Fibroblast of lung (primary cell): ENCODE measurements around the gene GALNT12. TPM values are rescaled to one million over a fixed set of nuclear protein-coding genes. Genes with fewer than 3 reads are reported as not detected.

Source experiments
- DNase-seq, 2 donors: peaks; one replicate each; pipeline versions ENCODE4 v3.0.0 to v3.0.0-alpha.2; 2010; ENCODE audit warnings: low read depth in 2 of 2
- H2AFZ ChIP-seq: 2 replicates; pipeline ENCODE4 v1.5.1; 2012; ENCODE audit warnings: low read length, control low read depth, inconsistent platforms
- H3K27ac ChIP-seq: 2 replicates; pipeline ENCODE4 v1.5.1; 2011; ENCODE audit warnings: low read length, control low read depth; ENCODE audit not compliant: insufficient read depth
- H3K27me3 ChIP-seq: 2 replicates; pipeline ENCODE4 v1.5.1; 2011; ENCODE audit warnings: mild to moderate bottlenecking, low read length; ENCODE audit not compliant: control insufficient read depth, insufficient read depth
- H3K36me3 ChIP-seq: 2 replicates; pipeline ENCODE4 v1.5.1; 2011; ENCODE audit warnings: low read length; ENCODE audit not compliant: control insufficient read depth, insufficient read depth
- H3K4me1 ChIP-seq: 2 replicates; pipeline ENCODE4 v1.5.1; 2011; ENCODE audit warnings: low read length; ENCODE audit not compliant: control insufficient read depth, insufficient read depth; ENCODE audit errors: extremely low read depth
- H3K4me2 ChIP-seq: 2 replicates; pipeline ENCODE4 v1.5.1; 2011; ENCODE audit warnings: low read length, control low read depth; ENCODE audit not compliant: insufficient read depth; ENCODE audit errors: extremely low read depth
- H3K4me3 ChIP-seq, 4 experiments: fragments of 200-600 bp in 1 of 4; sonication (generic) in 1 of 4; replicated peaks in 1 of 4; 2 replicates each; pipeline ENCODE4 v1.5.1; 2011 to 2016; ENCODE audit warnings: low read length in 4 of 4, low read depth in 3 of 4, mild to moderate bottlenecking in 3 of 4, control low read depth in 2 of 4, inconsistent platforms in 1 of 4, mixed read lengths in 1 of 4; ENCODE audit not compliant: insufficient read depth in 1 of 4; ENCODE audit errors: control extremely low read depth in 1 of 4
- H3K79me2 ChIP-seq: 2 replicates; pipeline ENCODE4 v1.5.1; 2012; ENCODE audit warnings: mild to moderate bottlenecking, low read length, inconsistent platforms; ENCODE audit not compliant: control insufficient read depth, insufficient read depth
- H3K9ac ChIP-seq: 2 replicates; pipeline ENCODE4 v1.5.1; 2011; ENCODE audit warnings: mild to moderate bottlenecking, low read length, control low read depth; ENCODE audit not compliant: insufficient read depth
- H3K9me3 ChIP-seq: 2 replicates; pipeline ENCODE4 v1.5.1; 2012; ENCODE audit warnings: low read depth, low read length; ENCODE audit not compliant: control insufficient read depth, insufficient read depth
- H4K20me1 ChIP-seq: 2 replicates; pipeline ENCODE4 v1.5.1; 2011; ENCODE audit warnings: low read length; ENCODE audit not compliant: control insufficient read depth, insufficient read depth; ENCODE audit errors: extremely low read depth
- EZH2 ChIP-seq: IDR thresholded peaks from 2 replicates; pipeline ENCODE4 v1.5.1; 2012; ENCODE audit warnings: low read length, control low read depth, mild to moderate bottlenecking; ENCODE audit errors: missing control alignments
- polyA plus RNA-seq, 2 donors: library from polyadenylated mRNA; depleted of rRNA in 1 of 2; stranded (reverse) in 1 of 2; unstranded in 1 of 2; fragments of >200 nt; gene quantifications; 2 replicates each; pipeline ENCODE4 v1.2.1, GENCODE V29; 2011 to 2012; ENCODE audit warnings: missing spikeins in 1 of 2
- total RNA-seq: library from RNA; depleted of rRNA; stranded (reverse); fragments of >200 nt; gene quantifications from 2 replicates; pipeline ENCODE4 v1.2.1, GENCODE V29; 2014
- TF ChIP-seq, protein P1 (sequence below), 2 donors: IDR thresholded peaks in 1 of 2; conservative IDR thresholded peaks in 1 of 2; 1 replicate in 1 of 2; 2 replicates in 1 of 2; pipeline ENCODE4 v1.5.1; 2011 to 2012; ENCODE audit warnings: low read length in 2 of 2, control low read depth in 1 of 2, inconsistent platforms in 1 of 2, low read depth in 1 of 2, mild to moderate bottlenecking in 1 of 2

Gene GALNT12
- total and polyA plus RNA-seq, 2 donors (not counting 1 experiment from before 2014, with no cell fraction given) = 9.4 to 18.2 TPM

DNA sequence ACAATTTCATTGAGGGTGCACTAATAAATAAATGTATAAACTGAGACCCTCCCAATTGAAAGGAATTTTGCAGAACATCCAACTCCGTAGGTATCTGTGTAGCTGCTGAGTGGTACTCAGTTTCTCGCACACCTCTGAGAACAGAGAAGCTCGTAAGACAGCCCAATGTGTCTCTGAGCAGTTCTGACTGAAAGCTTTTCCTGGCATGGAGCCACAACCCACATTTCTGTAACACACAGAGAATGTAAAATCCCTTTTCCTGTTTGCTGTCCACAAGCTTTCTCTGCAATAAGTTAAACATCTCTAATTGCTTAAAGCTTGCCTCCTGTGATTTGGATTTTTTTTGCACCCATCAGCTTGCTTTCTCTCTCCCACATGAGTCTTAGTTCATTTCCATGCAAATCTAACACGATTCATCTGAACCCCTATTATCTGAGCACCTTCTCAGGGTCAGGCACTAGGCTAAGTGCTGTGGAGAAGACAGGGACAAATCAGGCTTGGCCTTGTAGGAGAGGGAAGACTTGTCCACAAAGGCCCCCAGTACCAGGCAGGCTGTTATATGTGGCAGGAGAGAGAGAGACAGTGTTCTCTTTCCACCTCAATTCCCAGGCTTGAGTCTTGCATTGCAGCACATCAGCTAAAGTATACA is 92.1 kb downstream of the GALNT12 start:
- H3K4me3 ChIP-seq = no peak overlapping the region
- H3K79me2 ChIP-seq = no peaks in the 10 kb centered on the region
- no peaks in the 10 kb centered on the region for H3K36me3 ChIP-seq
- H3K27me3 ChIP-seq = no peaks in the 10 kb centered on the region
- DNase-seq = peak; percentile 75 to 86
- H3K4me2 ChIP-seq = peak overlapping the region; percentile 28
- H3K9me3 ChIP-seq = no peaks in the 10 kb centered on the region
- H3K9ac ChIP-seq = no peak overlapping the region
- no peak for TF ChIP-seq EZH2
- TF ChIP-seq, protein P1, sequence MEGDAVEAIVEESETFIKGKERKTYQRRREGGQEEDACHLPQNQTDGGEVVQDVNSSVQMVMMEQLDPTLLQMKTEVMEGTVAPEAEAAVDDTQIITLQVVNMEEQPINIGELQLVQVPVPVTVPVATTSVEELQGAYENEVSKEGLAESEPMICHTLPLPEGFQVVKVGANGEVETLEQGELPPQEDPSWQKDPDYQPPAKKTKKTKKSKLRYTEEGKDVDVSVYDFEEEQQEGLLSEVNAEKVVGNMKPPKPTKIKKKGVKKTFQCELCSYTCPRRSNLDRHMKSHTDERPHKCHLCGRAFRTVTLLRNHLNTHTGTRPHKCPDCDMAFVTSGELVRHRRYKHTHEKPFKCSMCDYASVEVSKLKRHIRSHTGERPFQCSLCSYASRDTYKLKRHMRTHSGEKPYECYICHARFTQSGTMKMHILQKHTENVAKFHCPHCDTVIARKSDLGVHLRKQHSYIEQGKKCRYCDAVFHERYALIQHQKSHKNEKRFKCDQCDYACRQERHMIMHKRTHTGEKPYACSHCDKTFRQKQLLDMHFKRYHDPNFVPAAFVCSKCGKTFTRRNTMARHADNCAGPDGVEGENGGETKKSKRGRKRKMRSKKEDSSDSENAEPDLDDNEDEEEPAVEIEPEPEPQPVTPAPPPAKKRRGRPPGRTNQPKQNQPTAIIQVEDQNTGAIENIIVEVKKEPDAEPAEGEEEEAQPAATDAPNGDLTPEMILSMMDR (conservative IDR thresholded peaks at IDR 0.05 in 1 of 2, IDR thresholded peaks at IDR 0.05 in 1 of 2; ENCODE audit: low read depth in 1 of 2, low read length in 2 of 2) = no peak
- H3K27ac ChIP-seq = no peak overlapping the region
- no peak overlapping the region for H2AFZ ChIP-seq
- peaks cover 7% of the 10 kb centered on the region for H3K4me1 ChIP-seq
- H4K20me1 ChIP-seq = no peaks in the 10 kb centered on the region

Other genes starting within 250 kb of the GALNT12 start
- gene GABBR2, start 98.7 kb upstream of the GALNT12 start, total RNA-seq = under 0.01 and 0.33 TPM in 2 replicates
- gene GABBR2, start 98.7 kb upstream of the GALNT12 start, polyA plus RNA-seq = 0.32 and 0.88 TPM in 2 replicates
- gene ANKS6, start 11.1 kb upstream of the GALNT12 start, total RNA-seq = 9.6 and 10.3 TPM in 2 replicates
- 7.3 and 10.0 TPM in 2 replicates for gene ANKS6, start 11.1 kb upstream of the GALNT12 start, polyA plus RNA-seq
- gene COL15A1, start 136.2 kb downstream of the GALNT12 start, total RNA-seq = 41.0 and 43.9 TPM in 2 replicates
- 13.3 and 15.9 TPM in 2 replicates for gene COL15A1, start 136.2 kb downstream of the GALNT12 start, polyA plus RNA-seq